HUDEP-2 (cell line): ENCODE results near the gene MBL2.

ENCODE experiments used
- DNase-seq, 76 experiments: peaks; one replicate each; lab custom pipeline; 2025; ENCODE audit not compliant: unreplicated experiment in 76 of 76; lab: John Stamatoyannopoulos, UW

The MBL2 gene

DNA sequence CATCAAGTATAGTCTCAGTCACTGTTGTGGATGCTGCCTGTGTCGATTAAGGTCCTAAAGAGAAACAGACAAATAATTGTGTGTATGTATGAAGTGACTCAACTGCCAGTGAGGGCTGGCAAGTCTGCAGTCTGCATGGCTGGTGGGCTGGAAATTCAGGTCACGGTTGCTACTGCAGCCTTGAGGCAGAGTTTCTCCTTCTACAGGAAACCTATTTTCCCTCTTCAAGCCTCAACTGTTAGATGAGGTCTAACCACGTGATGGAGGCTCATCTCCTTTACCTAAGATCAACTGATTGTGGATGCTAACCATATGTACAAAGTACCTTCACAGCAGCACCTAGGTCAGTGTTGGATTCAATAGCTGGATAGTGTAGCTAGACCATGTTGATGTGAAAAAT is 29.9 kb downstream of the MBL2 start:
- DNase-seq, result no peak

DNA sequence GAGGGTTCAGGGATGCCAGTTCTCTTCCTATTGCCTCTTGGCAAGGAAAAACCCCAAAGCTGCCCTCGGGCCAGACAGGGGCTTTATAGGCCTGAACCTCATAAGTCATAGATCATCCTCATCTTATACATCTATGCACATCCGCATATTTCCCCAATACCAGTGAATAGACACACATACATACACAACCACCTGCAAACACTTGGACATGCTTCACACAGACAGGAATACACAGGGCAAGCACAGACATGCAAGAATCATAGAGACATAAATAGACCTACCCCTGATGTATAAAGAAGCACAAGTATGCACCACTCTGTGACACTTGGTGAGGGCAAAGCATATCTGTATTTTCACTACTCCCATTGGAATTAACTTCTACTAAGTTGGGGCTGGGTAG is 30.7 kb downstream of the MBL2 start:
- no peak for DNase-seq

DNA sequence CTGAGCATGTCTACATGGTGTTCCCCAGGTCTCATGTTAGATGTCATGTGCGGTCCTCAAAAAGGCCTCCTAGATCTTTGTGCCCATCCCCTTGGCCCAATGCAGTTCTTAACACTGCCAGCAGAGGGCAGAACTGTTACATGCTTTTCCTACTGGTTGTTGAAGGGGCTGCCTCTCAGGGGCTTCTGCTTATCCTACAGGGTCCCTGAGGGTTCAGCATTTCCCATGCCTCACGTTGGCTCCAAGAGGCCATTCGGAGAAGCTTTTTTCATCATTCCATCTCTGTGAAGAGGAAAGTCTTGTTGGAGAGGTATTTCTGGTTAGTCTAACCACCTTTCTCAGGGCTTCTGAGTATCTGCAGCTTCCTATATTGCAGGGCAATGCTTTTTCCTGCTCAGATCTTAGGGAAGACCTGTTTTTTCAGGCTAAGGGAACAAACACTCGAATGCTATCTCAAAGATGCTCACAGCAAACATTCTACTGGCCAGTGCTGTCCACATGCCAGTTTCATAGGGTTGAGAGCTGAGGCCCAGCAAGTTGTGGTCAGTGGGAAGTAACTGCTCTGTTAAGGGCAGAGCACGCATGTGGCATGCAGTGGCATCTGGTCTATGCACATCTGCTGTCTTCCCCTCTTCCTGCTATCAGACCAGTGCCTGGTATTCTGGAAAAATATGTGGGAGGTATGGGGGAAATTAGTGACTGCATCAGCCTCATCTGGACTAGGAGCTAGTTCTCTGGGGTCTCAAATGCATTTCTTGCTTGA is 31.5 kb downstream of the MBL2 start:
- DNase-seq, result peak in 54 of 76 experiments; percentile 2 to 71 (median 28)

DNA sequence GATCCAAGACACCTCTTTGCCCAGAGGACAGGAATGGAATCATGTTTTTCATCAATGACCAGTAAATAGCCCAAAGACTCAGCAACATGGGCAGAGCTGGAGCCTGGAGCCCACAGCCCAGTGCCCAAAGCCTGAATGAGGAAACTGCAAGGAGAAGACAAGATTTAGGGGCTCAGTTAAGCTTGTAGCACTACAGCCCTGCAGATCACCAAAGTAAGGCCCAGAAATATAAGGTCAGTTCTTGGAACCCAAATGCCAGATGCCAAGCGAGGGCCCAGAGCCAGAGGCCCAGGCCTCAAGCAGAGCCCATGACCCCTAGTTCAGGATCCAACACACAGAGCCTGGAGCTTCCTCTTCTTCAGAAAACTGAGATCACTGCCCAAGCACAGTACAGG is 32.4 kb downstream of the MBL2 start:
- DNase-seq, result no peak

DNA sequence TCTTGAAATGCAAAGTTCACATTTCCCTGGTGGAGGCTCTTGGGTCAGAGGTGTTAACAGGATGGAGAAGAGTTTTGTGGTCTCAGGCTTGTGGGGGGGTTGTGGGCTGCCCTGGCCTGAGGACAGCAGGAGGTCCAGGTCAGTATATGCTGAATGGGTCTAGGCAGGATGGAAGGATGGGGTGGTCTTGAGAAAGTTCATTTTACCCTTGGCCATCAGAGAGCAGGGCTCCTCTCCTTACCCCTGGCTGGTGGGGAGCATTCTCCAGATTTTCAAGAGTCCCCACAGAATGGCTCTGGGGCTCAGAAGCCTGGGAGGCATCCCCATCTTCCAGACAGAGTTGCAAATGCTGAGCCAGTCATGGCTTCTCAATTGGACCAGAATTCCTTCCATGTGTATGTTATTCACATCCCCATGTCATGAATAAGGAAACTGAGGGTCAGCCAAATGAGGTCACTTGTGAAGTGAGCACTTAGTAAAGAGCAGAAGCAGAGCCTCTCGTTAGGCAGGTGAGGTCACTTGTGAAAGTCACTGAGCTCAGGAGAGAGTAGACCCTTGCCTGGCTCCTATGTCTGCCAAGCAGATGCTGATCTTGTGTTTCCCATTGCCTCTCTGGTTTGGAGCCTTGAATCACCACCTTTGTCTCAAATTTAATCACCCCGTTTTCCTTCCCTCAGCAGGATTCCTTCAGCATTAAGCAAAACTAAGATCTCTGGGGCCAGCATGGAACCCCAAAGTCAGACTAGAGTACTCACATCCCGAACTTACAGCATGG is 33.0 kb downstream of the MBL2 start:
- DNase-seq, result no peak

DNA sequence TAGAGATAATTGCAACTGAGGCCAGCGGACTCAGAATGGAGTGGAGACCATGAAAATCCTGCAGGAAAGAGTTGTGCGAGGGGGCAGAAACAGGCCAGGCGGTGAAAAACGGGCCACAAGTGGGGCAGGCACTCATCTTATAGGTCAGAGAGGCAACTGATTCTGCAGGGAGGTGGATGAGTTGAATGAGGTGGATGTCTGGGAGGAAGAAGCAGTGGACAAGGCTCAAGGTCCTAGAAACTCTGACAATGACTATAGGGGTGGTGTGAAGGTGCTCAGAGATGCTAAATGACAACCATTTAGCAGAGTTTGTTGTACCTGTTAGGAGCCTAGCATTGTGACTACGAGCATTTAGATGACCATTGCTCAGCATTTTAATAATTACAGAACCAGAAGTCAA is 33.6 kb downstream of the MBL2 start:
- DNase-seq, result no peak

DNA sequence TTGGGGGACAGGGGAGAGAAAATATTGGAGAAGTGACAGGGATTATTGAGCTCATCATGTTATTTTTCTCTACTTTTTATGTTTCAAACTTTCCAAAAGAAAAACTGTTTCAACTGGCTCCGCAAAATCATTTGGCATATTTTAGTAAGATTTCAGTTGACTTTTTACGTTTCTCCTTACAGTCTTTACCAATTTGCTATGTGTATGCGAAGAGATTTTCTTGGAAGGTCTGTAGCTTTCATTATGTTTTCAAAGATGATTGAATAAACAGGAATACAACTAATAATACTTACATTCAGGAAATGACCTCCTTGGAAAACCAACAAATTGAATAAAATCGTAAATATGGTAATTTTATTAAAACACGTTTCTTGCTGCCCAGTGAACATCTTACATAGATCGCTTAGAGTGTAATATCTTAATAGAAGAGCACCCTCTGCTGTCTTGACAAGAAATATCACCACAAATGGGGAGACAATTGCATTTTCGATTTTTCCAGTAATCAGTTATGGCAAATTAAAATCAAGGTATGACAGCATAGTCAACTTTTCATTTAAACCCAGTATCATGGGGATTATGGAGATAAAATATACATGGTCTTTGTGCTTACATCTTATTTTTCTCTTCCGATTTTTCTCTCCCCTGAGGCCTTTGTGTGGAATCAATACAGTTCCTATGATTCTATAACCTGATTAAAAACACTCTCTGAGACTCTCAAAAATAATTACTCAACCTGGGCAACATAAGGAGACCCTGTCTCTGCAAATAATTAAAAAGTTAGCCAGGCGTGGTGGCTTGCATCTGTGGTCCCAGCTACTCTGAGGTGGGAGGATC is 43.1 kb downstream of the MBL2 start:
- DNase-seq, result peak in 8 of 76 experiments; percentile 0 to 17 (median 8)

DNA sequence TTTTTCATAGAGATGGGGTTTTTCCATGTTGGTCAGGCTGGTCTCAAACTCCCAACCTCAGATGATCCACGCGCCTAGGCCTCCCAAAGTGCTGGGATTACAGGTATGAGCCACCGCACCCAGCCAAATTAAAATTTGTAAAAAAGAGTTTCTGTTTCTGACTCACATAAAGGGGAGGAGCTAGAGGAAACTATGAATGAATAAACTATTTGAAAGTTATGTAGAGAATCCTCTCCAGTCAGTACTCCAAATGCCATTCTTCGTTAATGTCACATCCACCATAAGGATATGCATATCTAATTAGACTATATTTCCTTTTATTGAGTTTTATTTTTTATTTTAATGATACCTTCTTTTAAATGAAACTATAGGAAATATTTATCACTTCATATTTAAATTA is 52.6 kb downstream of the MBL2 start:
- no peak for DNase-seq
